SK-N-SH (cell line): ENCODE data around the gene ARMC6. TPM values are rescaled to one million over a fixed set of nuclear protein-coding genes. Genes with fewer than 3 reads are reported as not detected.

ENCODE experiments used
- CTCF ChIA-PET: fragments of 300-600, 350-600 bp; formaldehyde crosslinking; extraction: SDS; loops from one replicate; lab custom pipeline; 2021; lab: Yijun Ruan, JAX
- POLR2A ChIA-PET: fragments of 350-600 bp; sonication (Branson Sonifier 250); formaldehyde crosslinking; extraction: SDS; loops from one replicate; lab custom pipeline; 2020; ENCODE audit warnings: antibody characterized with exemption, inconsistent platforms; lab: Yijun Ruan, JAX
- DNase-seq: peaks from one replicate; pipeline ENCODE4 v3.0.0; 2012
- H2AFZ ChIP-seq: fragments of 200-600 bp; sonication (generic); 2 replicates; pipeline ENCODE4 v1.8.1; 2016; ENCODE audit warnings: antibody characterized with exemption, mild to moderate bottlenecking, low read depth
- H3F3A ChIP-seq: fragments of 200-600 bp; sonication (generic); replicated peaks from 2 replicates; pipeline ENCODE3; 2016; ENCODE audit warnings: antibody characterized with exemption, mild to moderate bottlenecking; ENCODE audit not compliant: insufficient read depth
- H3K27ac ChIP-seq, 2 experiments: fragments of 200-500 bp in 1 of 2; fragments of 200-600 bp in 1 of 2; sonication (Bioruptor generic) in 1 of 2; sonication (generic), shearing (Covaris generic) in 1 of 2; 2 replicates each; pipeline versions ENCODE4 v1.5.1 to v1.6.1; 2014 to 2016; ENCODE audit warnings: low read depth in 2 of 2, inconsistent platforms in 1 of 2, low read length in 1 of 2, mild to moderate bottlenecking in 1 of 2, mixed read lengths in 1 of 2
- H3K27me3 ChIP-seq: fragments of 200-600 bp; sonication (generic), shearing (Covaris generic); 2 replicates; pipeline ENCODE4 v1.6.1; 2016; ENCODE audit warnings: mixed run types; ENCODE audit not compliant: insufficient read depth
- H3K36me3 ChIP-seq, 2 experiments: fragments of 200-500 bp in 1 of 2; fragments of 200-600 bp in 1 of 2; sonication (Bioruptor generic) in 1 of 2; sonication (generic) in 1 of 2; replicated peaks in 1 of 2; 2 replicates each; pipeline versions ENCODE3 to v1.5.1; 2014 to 2016; ENCODE audit warnings: low read length in 1 of 2, mild to moderate bottlenecking in 1 of 2; ENCODE audit not compliant: insufficient read depth in 2 of 2, control insufficient read depth in 1 of 2
- H3K4me1 ChIP-seq, 2 experiments: fragments of 200-500 bp in 1 of 2; fragments of 200-600 bp in 1 of 2; sonication (Bioruptor generic) in 1 of 2; sonication (generic), shearing (Covaris generic) in 1 of 2; 2 replicates each; pipeline versions ENCODE4 v1.5.1 to v1.6.1; 2014 to 2016; ENCODE audit warnings: low read depth in 1 of 2, low read length in 1 of 2, mixed run types in 1 of 2; ENCODE audit not compliant: insufficient read depth in 2 of 2, control insufficient read depth in 1 of 2
- H3K4me2 ChIP-seq: fragments of 200-600 bp; sonication (generic), shearing (Covaris generic); 2 replicates; pipeline ENCODE4 v1.6.1; 2017; ENCODE audit warnings: mixed run types
- H3K4me3 ChIP-seq, 2 experiments: fragments of 200-500 bp in 1 of 2; fragments of 200-600 bp in 1 of 2; sonication (Bioruptor generic) in 1 of 2; sonication (generic), shearing (Covaris generic) in 1 of 2; 2 replicates each; pipeline versions ENCODE4 v1.5.1 to v1.8.1; 2014 to 2016; ENCODE audit warnings: low read depth in 2 of 2, inconsistent platforms in 1 of 2, low read length in 1 of 2, mild to moderate bottlenecking in 1 of 2, mixed read lengths in 1 of 2, moderate library complexity in 1 of 2
- H3K79me2 ChIP-seq: fragments of 200-600 bp; sonication (generic); 2 replicates; pipeline ENCODE4 v1.8.1; 2017; ENCODE audit warnings: mild to moderate bottlenecking; ENCODE audit not compliant: insufficient read depth
- H3K9ac ChIP-seq: fragments of 200-600 bp; sonication (generic); 2 replicates; pipeline ENCODE4 v1.6.1; 2017; ENCODE audit warnings: mixed run types
- H3K9me2 ChIP-seq: fragments of 200-600 bp; sonication (generic); 2 replicates; pipeline ENCODE4 v1.6.1; 2017; ENCODE audit warnings: mixed run types
- H3K9me3 ChIP-seq: fragments of 200-600 bp; sonication (generic); 2 replicates; pipeline ENCODE4 v1.6.1; 2017; ENCODE audit warnings: mixed run types, mild to moderate bottlenecking, moderate library complexity
- H4K20me1 ChIP-seq: fragments of 200-600 bp; sonication (generic); 2 replicates; pipeline ENCODE4 v1.6.1; 2017; ENCODE audit warnings: mild to moderate bottlenecking, mixed run types; ENCODE audit not compliant: insufficient read depth
- CTCF ChIP-seq: fragments of 200-600 bp; sonication (generic); IDR thresholded peaks from 2 replicates; pipeline ENCODE4 v1.6.1; 2017; ENCODE audit warnings: antibody characterized with exemption, mild to moderate bottlenecking, moderate library complexity
- ELF1 ChIP-seq: IDR thresholded peaks from 2 replicates; pipeline ENCODE4 v1.4.0; 2012
- EP300 ChIP-seq, 2 experiments: IDR thresholded peaks; 2 replicates each; pipeline versions ENCODE4 v1.4.0 to v1.6.1; 2012; ENCODE audit warnings: borderline replicate concordance in 1 of 2, low read depth in 1 of 2, low read length in 1 of 2
- FOSL2 ChIP-seq: IDR thresholded peaks from 2 replicates; pipeline ENCODE4 v1.4.0; 2012; ENCODE audit warnings: low read depth, mild to moderate bottlenecking, moderate library complexity, borderline replicate concordance
- FOXM1 ChIP-seq: IDR thresholded peaks from 2 replicates; pipeline ENCODE4 v1.4.0; 2012; ENCODE audit warnings: low read depth, mild to moderate bottlenecking
- GABPA ChIP-seq: IDR thresholded peaks from 2 replicates; pipeline ENCODE4 v1.4.0; 2012; ENCODE audit warnings: low read depth, mild to moderate bottlenecking
- GATA2 ChIP-seq: sonication (generic); formaldehyde crosslinking; IDR thresholded peaks from 2 replicates; pipeline ENCODE4 v1.5.0; 2020; ENCODE audit warnings: mild to moderate bottlenecking, missing genetic modification reagents
- JUND ChIP-seq: IDR thresholded peaks from 2 replicates; pipeline ENCODE4 v1.4.0; 2012
- MAX ChIP-seq: IDR thresholded peaks from 2 replicates; pipeline ENCODE4 v1.4.0; 2012; ENCODE audit warnings: low read depth
- MEF2A ChIP-seq: IDR thresholded peaks from 2 replicates; pipeline ENCODE4 v1.4.0; 2012; ENCODE audit warnings: low read depth, borderline replicate concordance
- MXI1 ChIP-seq: IDR thresholded peaks from 2 replicates; pipeline ENCODE4 v1.6.1; 2012; ENCODE audit warnings: mild to moderate bottlenecking, low read depth, low read length, improper control_type of control experiment
- NFIC ChIP-seq: IDR thresholded peaks from 2 replicates; pipeline ENCODE4 v1.4.0; 2012; ENCODE audit warnings: borderline replicate concordance
- NRF1 ChIP-seq: IDR thresholded peaks from 2 replicates; pipeline ENCODE4 v1.6.1; 2012; ENCODE audit warnings: low read depth, mild to moderate bottlenecking, low read length
- POLR2AphosphoS5 ChIP-seq: IDR thresholded peaks from 2 replicates; pipeline ENCODE4 v1.6.1; 2012; ENCODE audit warnings: low read depth, low read length
- RCOR1 ChIP-seq: fragments of 150-350 bp; IDR thresholded peaks from 2 replicates; pipeline ENCODE4 v1.6.1; 2017; ENCODE audit warnings: antibody characterized with exemption, low read length
- REST ChIP-seq: IDR thresholded peaks from 2 replicates; pipeline ENCODE4 v1.6.1; 2012; ENCODE audit warnings: mild to moderate bottlenecking, low read depth, low read length, moderate library complexity
- SIN3A ChIP-seq: IDR thresholded peaks from 2 replicates; pipeline ENCODE4 v1.6.1; 2012; ENCODE audit warnings: low read depth, mild to moderate bottlenecking, low read length, moderate library complexity, borderline replicate concordance
- SMC3 ChIP-seq: IDR thresholded peaks from 2 replicates; pipeline ENCODE4 v1.6.1; 2012; ENCODE audit warnings: low read depth, low read length, improper control_type of control experiment
- TEAD4 ChIP-seq: IDR thresholded peaks from 2 replicates; pipeline ENCODE4 v1.4.0; 2012; ENCODE audit warnings: mild to moderate bottlenecking, borderline replicate concordance; ENCODE audit not compliant: insufficient read depth
- USF1 ChIP-seq: IDR thresholded peaks from 2 replicates; pipeline ENCODE4 v1.4.0; 2012; ENCODE audit warnings: low read depth, borderline replicate concordance
- ZBTB33 ChIP-seq: IDR thresholded peaks from 2 replicates; pipeline ENCODE4 v1.4.0; 2012; ENCODE audit warnings: low read depth, borderline replicate concordance
- WGBS: methylation state at CpG from one replicate; pipeline ENCODE4 v1.1.6; 2017; ENCODE audit warnings: low lambda C conversion rate; 5-methylcytosine and 5-hydroxymethylcytosine counted together
- polyA plus RNA-seq, 3 experiments: library from polyadenylated mRNA; depleted of rRNA; stranded (reverse); fragments of >200 nt; gene quantifications; 2 replicates each; pipeline ENCODE4 v1.2.3, GENCODE V29; 2012

Gene ARMC6
- polyA plus RNA-seq, 1 of the 3 experiments (the other 2 are of a cell fraction), result 34.7 TPM

GRCh38 chr19:19031891-19032290 lies 1.5 kb upstream of the ARMC6 start (continued):
- TF ChIP-seq SIN3A (no peak), TEAD4 (no peak), JUND (no peak)

GRCh38 chr19:19032420-19033175 lies 805 bp upstream of the ARMC6 start:
- Histone ChIP-seq H3K9me2 (no peaks in the 10 kb centered on the region), H3K4me1 (peaks cover 6 to 7% of the 10 kb centered on the region in 2 experiments; a peak in 1 of 4 replicates), H3K27me3 (no peaks in the 10 kb centered on the region), H3K9ac (peak overlapping the region; percentile 94), H3K4me3 (peak overlapping the region; percentile 72 to 98), H3K27ac (peak overlapping the region; percentile 87 to 90), H3F3A (peaks cover 5% of the 10 kb centered on the region), H3K36me3 (peaks cover 9 to 31% of the 10 kb centered on the region in 2 experiments), H3K79me2 (peaks cover 90% of the 10 kb centered on the region), H2AFZ (peak overlapping the region; percentile 43; the same call in 1 of the 2 replicates), H3K4me2 (peak overlapping the region; percentile 98), H4K20me1 (peaks cover 7% of the 10 kb centered on the region), H3K9me3 (no peaks in the 10 kb centered on the region)
- peak; percentile 89 for DNase-seq
- POLR2A ChIA-PET, result interaction anchor here (0.7 kb wide), 1 partner anchor 142 kb away, joined by 4 read pairs; no protein-coding TSS in a partner anchor
- 10% methylated on average over 26 of the region's 31 CpGs for WGBS
- CTCF ChIA-PET, result interaction anchor here (0.9 kb wide), 1 partner anchor 142 kb away, joined by 3 read pairs; no protein-coding TSS in a partner anchor
- TF ChIP-seq ZBTB33 (no peak), NRF1 (peak; percentile 59), JUND (no peak), EP300 (IDR thresholded peaks at IDR 0.05; ENCODE audit: borderline replicate concordance in 1 of 2, low read depth in 1 of 2, low read length in 1 of 2) (no peak), MXI1 (peak; percentile 82; the same call in 1 of the 2 replicates), MEF2A (no peak), CTCF (peak; percentile 23), SIN3A (peak; percentile 88), GATA2 (no peak), REST (no peak), SMC3 (no peak), ELF1 (no peak), FOSL2 (no peak), NFIC (no peak), MAX (no peak), GABPA (no peak), RCOR1 (no peak), USF1 (peak; percentile 41; the same call in 1 of the 2 replicates), FOXM1 (no peak), POLR2AphosphoS5 (no peak)
